Ishikawa (cell line): Measurements from ENCODE around the gene SGK1.

ENCODE experiments used
- CEBPB ChIP-seq: IDR thresholded peaks from 2 replicates; pipeline ENCODE4 v1.6.1; 2012
- CREB1 ChIP-seq: IDR thresholded peaks from 2 replicates; pipeline ENCODE4 v1.6.1; 2012; ENCODE audit warnings: low read depth
- EGR1 ChIP-seq: IDR thresholded peaks from 2 replicates; pipeline ENCODE4 v1.6.1; 2012
- EP300 ChIP-seq: IDR thresholded peaks from 2 replicates; pipeline ENCODE4 v1.6.1; 2012; ENCODE audit warnings: borderline replicate concordance
- FOXM1 ChIP-seq: IDR thresholded peaks from 2 replicates; pipeline ENCODE4 v1.6.1; 2012; ENCODE audit warnings: low read depth, borderline replicate concordance
- MAX ChIP-seq: IDR thresholded peaks from 2 replicates; pipeline ENCODE4 v1.6.1; 2012
- NFIC ChIP-seq: IDR thresholded peaks from 2 replicates; pipeline ENCODE4 v1.6.1; 2012
- RAD21 ChIP-seq: IDR thresholded peaks from 2 replicates; pipeline ENCODE4 v1.6.1; 2012; ENCODE audit warnings: low read depth
- REST ChIP-seq: IDR thresholded peaks from 2 replicates; pipeline ENCODE4 v1.6.1; 2012; ENCODE audit warnings: low read depth, mild to moderate bottlenecking
- TAF1 ChIP-seq: IDR thresholded peaks from 2 replicates; pipeline ENCODE4 v1.6.1; 2012; ENCODE audit warnings: low read depth, mild to moderate bottlenecking
- TCF12 ChIP-seq: IDR thresholded peaks from 2 replicates; pipeline ENCODE4 v1.6.1; 2012; ENCODE audit warnings: low read depth
- TEAD4 ChIP-seq: IDR thresholded peaks from 2 replicates; pipeline ENCODE4 v1.6.1; 2012
- YY1 ChIP-seq: IDR thresholded peaks from 2 replicates; pipeline ENCODE4 v1.6.1; 2012; ENCODE audit warnings: low read depth
- ZBTB7A ChIP-seq: IDR thresholded peaks from 2 replicates; pipeline ENCODE4 v1.6.1; 2012; ENCODE audit warnings: low read depth
- TF ChIP-seq, protein P1 (sequence below): IDR thresholded peaks from 2 replicates; pipeline ENCODE4 v1.6.1; 2012

Gene SGK1

GRCh38 chr6:134164300-134164699 lies 153.6 kb downstream of the SGK1 start:
- TF ChIP-seq, protein P1, sequence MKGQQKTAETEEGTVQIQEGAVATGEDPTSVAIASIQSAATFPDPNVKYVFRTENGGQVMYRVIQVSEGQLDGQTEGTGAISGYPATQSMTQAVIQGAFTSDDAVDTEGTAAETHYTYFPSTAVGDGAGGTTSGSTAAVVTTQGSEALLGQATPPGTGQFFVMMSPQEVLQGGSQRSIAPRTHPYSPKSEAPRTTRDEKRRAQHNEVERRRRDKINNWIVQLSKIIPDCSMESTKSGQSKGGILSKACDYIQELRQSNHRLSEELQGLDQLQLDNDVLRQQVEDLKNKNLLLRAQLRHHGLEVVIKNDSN = no peak
- TF ChIP-seq ZBTB7A (no peak), NFIC (no peak), FOXM1 (no peak), CREB1 (no peak), REST (no peak), RAD21 (no peak), CEBPB (no peak), TCF12 (no peak), YY1 (no peak), TAF1 (no peak), EGR1 (no peak), EP300 (no peak), MAX (no peak), TEAD4 (no peak)

GRCh38 chr6:134162932-134163331 lies 155.0 kb downstream of the SGK1 start:
- TF ChIP-seq YY1 (no peak), TEAD4 (no peak), CREB1 (no peak), REST (no peak), MAX (no peak), FOXM1 (no peak), NFIC (no peak), TAF1 (no peak), EP300 (no peak), EGR1 (no peak), CEBPB (no peak), RAD21 (no peak), TCF12 (no peak), ZBTB7A (no peak)
- TF ChIP-seq, protein P1 = no peak

GRCh38 chr6:134161041-134161440 lies 156.9 kb downstream of the SGK1 start:
- TF ChIP-seq ZBTB7A (no peak), MAX (no peak), YY1 (no peak), RAD21 (no peak), FOXM1 (no peak), EP300 (no peak)
- TF ChIP-seq, protein P1 = no peak

- peak; percentile 32; the same call in 1 of the 2 replicates for TF ChIP-seq TEAD4
- TF ChIP-seq EGR1 = no peak
These were observed 165.0 kb downstream of the SGK1 start for GRCh38 chr6:134152767-134153485.

GRCh38 chr6:134148566-134148965 lies 169.3 kb downstream of the SGK1 start:
- no peak for TF ChIP-seq TAF1
- TF ChIP-seq EGR1 = no peak
- TF ChIP-seq RAD21 = no peak
- TF ChIP-seq, protein P1 = no peak
- no peak for TF ChIP-seq TCF12
- no peak for TF ChIP-seq EP300
